ENCODE measurements around the gene SPCS3. TPM values are rescaled to one million over a fixed set of nuclear protein-coding genes. Genes with fewer than 3 reads are reported as not detected.
A peak's percentile ranks its signal among the peaks of the same experiment; 100 is the strongest.

Gene SPCS3
- total RNA-seq, 1 donor from 2014 or later = 110 TPM

DNA sequence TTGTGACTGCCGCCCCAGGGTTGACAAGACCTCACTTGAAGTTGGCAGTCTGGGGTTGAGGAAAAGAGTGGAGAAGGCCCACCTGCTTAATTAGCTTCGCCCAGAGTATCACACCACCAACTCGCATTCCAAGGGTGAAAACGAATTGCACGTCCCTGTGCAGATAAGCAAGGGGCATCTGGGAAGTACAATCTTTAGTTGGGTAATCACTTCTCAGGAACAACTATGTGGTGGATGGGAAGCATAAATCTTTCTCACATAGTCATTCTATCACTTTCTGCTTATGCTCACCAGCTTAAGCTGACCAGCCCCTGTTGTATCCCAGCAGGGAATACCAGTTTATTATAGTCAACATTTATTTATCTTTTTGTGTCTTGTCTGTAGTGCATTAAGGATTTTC lies 14.3 kb downstream of the SPCS3 start:
- ChIA-PET CTCF (no interaction called here), POLR2A (no interaction called here)
- Mint-ChIP-seq H3K4me3 (no peak overlapping the region), H3K36me3 (ENCODE audit: low read depth) (peaks cover 45% of the 10 kb centered on the region), H3K4me1 (peaks cover 2% of the 10 kb centered on the region), H3K27me3 (no peaks in the 10 kb centered on the region), H3K9me3 (no peaks in the 10 kb centered on the region), H3K27ac (no peak overlapping the region)
- ATAC-seq (ENCODE audit: low read depth) (no peak), DNase-seq (no peak)
- intact Hi-C loops (cut with micrococcal nuclease) = no loop called here
- TF ChIP-seq, protein P1, sequence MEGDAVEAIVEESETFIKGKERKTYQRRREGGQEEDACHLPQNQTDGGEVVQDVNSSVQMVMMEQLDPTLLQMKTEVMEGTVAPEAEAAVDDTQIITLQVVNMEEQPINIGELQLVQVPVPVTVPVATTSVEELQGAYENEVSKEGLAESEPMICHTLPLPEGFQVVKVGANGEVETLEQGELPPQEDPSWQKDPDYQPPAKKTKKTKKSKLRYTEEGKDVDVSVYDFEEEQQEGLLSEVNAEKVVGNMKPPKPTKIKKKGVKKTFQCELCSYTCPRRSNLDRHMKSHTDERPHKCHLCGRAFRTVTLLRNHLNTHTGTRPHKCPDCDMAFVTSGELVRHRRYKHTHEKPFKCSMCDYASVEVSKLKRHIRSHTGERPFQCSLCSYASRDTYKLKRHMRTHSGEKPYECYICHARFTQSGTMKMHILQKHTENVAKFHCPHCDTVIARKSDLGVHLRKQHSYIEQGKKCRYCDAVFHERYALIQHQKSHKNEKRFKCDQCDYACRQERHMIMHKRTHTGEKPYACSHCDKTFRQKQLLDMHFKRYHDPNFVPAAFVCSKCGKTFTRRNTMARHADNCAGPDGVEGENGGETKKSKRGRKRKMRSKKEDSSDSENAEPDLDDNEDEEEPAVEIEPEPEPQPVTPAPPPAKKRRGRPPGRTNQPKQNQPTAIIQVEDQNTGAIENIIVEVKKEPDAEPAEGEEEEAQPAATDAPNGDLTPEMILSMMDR (IDR thresholded peaks at IDR 0.05) = no peak

DNA sequence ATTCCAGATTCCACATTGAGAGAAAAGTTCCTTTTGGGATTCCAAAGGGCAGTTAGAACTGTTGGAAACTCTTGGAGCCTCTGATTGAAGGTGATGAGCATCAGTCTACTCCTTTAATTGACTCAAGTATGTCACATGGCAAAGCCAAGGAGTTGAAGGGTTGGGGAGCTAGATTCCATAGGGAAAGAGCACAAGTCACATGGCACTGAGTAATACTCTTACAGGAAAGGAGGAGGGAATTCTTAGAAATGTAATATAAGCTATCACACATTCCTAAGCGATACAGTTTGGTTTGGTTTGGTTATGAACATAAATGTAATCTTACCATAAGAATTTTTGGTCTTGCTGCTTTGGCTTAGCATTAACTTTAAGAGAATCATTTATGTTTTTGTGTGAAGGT lies 15.7 kb downstream of the SPCS3 start:
- intact Hi-C loops (cut with micrococcal nuclease) = no loop called here
- no peaks in the 10 kb centered on the region for H3K9me3 Mint-ChIP-seq
- ATAC-seq (ENCODE audit: low read depth) (no peak), DNase-seq (no peak)
- ChIA-PET POLR2A (no interaction called here), CTCF (no interaction called here)
- TF ChIP-seq, protein P1 (IDR thresholded peaks at IDR 0.05) = no peak
- H3K36me3 Mint-ChIP-seq (ENCODE audit: low read depth) = peaks cover 36% of the 10 kb centered on the region
- H3K27ac Mint-ChIP-seq = no peak overlapping the region
- peaks cover 2% of the 10 kb centered on the region for H3K4me1 Mint-ChIP-seq
- H3K4me3 Mint-ChIP-seq = no peak overlapping the region
- H3K27me3 Mint-ChIP-seq = no peaks in the 10 kb centered on the region

DNA sequence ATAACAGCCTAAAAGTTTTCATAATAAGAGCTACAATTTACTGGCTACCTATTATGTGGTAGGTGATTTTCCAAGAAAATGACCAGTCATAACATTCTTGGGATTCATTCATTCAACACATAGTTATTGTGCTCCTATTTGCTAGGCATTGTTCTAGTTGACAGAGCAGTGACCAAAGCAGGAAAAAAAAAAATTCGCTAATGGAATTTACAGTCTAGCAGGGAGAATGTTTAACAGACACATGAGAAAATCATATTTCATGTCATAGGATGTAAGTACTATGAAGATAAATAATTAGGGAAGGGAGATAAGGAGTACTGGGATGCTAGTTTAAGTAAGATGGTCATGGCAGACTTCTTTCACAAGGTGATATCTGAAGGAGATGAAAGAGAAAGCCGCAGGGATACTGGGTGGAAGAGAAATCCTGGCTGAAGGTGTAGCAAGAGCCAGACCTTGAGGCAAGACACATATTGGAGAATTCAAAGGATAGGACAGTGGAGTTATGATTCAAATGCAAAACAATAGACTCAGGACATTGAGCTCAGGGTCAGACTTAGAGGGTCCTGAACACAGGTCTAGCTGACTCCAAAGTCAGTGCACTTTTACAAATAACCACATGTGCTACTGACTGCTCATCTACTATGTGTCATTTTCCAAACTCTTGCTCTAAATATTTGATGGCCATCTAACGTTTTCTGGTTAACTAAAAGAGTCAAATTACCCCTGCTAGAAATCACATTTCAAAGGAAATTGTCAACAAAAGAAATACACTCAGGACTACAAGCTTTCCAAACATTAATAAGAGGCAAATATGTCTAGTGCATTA lies 20.4 kb downstream of the SPCS3 start:
- DNase-seq (no peak), ATAC-seq (ENCODE audit: low read depth) (no peak)
- TF ChIP-seq, protein P1 (IDR thresholded peaks at IDR 0.05) = no peak
- ChIA-PET CTCF (interaction anchor here (0.6 to 3.6 kb wide), 17 partner anchors 9 to 1576 kb away, joined by 3 to 52 read pairs (median 4); no protein-coding TSS in a partner anchor), POLR2A (interaction anchor here (0.7 kb wide), 1 partner anchor 305 kb away, joined by 3 read pairs; no protein-coding TSS in a partner anchor)
- H3K4me1 Mint-ChIP-seq = peaks cover 2% of the 10 kb centered on the region
- H3K36me3 Mint-ChIP-seq (ENCODE audit: low read depth) = peaks cover 19% of the 10 kb centered on the region
- H3K4me3 Mint-ChIP-seq = no peak overlapping the region
- no peak overlapping the region for H3K27ac Mint-ChIP-seq
- H3K27me3 Mint-ChIP-seq = no peaks in the 10 kb centered on the region
- H3K9me3 Mint-ChIP-seq = peaks cover 10% of the 10 kb centered on the region
- intact Hi-C loops (cut with micrococcal nuclease) = loop anchor here (2.0 to 5.0 kb wide), 3 partner anchors 63 to 1975 kb away; no protein-coding TSS in a partner anchor

DNA sequence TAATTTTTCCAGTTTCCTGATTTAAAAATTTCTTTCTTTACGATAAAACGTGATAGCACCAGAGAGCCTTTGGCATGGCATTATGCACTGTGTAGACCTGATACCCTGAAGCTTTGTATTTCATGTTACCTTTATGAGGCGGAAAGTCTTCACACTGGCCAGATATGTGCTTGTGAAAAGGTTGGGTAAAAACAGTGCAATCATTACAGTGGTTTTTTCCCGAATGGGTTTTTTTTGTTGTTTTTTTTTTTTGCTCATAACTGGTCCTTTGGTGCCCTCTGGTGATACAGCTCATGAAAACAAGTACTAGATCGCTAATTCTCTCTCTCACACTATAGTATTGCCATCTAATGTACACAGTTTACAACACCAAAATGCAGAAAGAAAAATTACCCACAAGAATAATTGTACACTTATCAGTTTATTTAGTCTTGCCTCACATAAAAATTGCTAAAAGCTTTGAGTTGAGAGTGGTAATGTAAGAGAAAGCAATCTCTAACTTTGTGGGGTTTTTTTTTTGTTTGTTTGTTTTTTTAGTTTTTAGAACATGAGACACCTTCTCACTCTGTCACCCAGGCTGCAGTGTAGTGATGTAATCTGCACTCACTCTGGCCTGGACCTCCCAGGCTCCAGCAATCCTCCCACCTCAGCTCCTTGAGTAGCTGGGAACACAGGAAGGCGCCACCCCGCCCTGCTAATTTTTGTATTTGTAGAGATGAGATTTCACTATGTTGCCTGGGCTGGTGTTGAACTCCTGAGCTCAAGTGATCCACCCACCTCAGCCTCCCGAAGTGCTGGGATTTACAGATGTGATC lies 21.3 kb downstream of the SPCS3 start:
- Mint-ChIP-seq H3K4me3 (no peak overlapping the region), H3K9me3 (peaks cover 12% of the 10 kb centered on the region), H3K36me3 (ENCODE audit: low read depth) (peaks cover 14% of the 10 kb centered on the region), H3K27me3 (no peaks in the 10 kb centered on the region), H3K27ac (no peak overlapping the region), H3K4me1 (peaks cover 2% of the 10 kb centered on the region)
- TF ChIP-seq, protein P1 (IDR thresholded peaks at IDR 0.05) = peak; percentile 92
- intact Hi-C loops (cut with micrococcal nuclease) = loop anchor here (1.0 to 5.0 kb wide), 6 partner anchors 64 to 1976 kb away; no protein-coding TSS in a partner anchor
- POLR2A ChIA-PET = interaction anchor here (0.7 kb wide), 1 partner anchor 306 kb away, joined by 3 read pairs; no protein-coding TSS in a partner anchor
- no peak for DNase-seq
- ATAC-seq (ENCODE audit: low read depth) = peak; percentile 49
- CTCF ChIA-PET = interaction anchor here (0.6 to 3.6 kb wide), 21 partner anchors 10 to 1577 kb away, joined by 3 to 52 read pairs (median 3); no protein-coding TSS in a partner anchor
